CD4-positive, alpha-beta T cell treated with Interleukin-15 for 1 hour (primary cell): ENCODE results near the gene XPC.

ENCODE experiments used
- DNase-seq: peaks from one replicate; pipeline ENCODE4 v3.0.0-alpha.2; 2020

The XPC gene

GRCh38 chr3:14146381-14147065 is 31.9 kb downstream of the XPC start:
- DNase-seq: no peak

- no peak for DNase-seq
These were observed 32.6 kb downstream of the XPC start for GRCh38 chr3:14145670-14146380.

GRCh38 chr3:14145236-14145635 is 33.2 kb downstream of the XPC start:
- no peak for DNase-seq

- DNase-seq: peak; percentile 93
These were observed 33.9 kb downstream of the XPC start for GRCh38 chr3:14144423-14145075.

GRCh38 chr3:14143271-14144225 is 34.9 kb downstream of the XPC start:
- peak; percentile 33 for DNase-seq

GRCh38 chr3:14142567-14143270 is 35.7 kb downstream of the XPC start:
- peak; percentile 78 for DNase-seq

- DNase-seq: no peak
These were observed 36.6 kb downstream of the XPC start for GRCh38 chr3:14141602-14142341.

GRCh38 chr3:14141144-14141543 is 37.3 kb downstream of the XPC start:
- DNase-seq: no peak

- DNase-seq: no peak
These were observed 37.7 kb downstream of the XPC start for GRCh38 chr3:14140668-14141067.

- DNase-seq: no peak
These were observed 38.6 kb downstream of the XPC start for GRCh38 chr3:14139771-14140170.

GRCh38 chr3:14138878-14139655 is 39.3 kb downstream of the XPC start:
- no peak for DNase-seq

GRCh38 chr3:14138109-14138877 is 40.1 kb downstream of the XPC start:
- no peak for DNase-seq

GRCh38 chr3:14137445-14137844 is 41.0 kb downstream of the XPC start:
- no peak for DNase-seq

- no peak for DNase-seq
These were observed 41.4 kb downstream of the XPC start for GRCh38 chr3:14137004-14137403.

- DNase-seq: no peak
These were observed 42.8 kb downstream of the XPC start for GRCh38 chr3:14135581-14135980.

GRCh38 chr3:14134291-14134690 is 44.1 kb downstream of the XPC start:
- DNase-seq: no peak

GRCh38 chr3:14133876-14134275 is 44.5 kb downstream of the XPC start:
- no peak for DNase-seq

- DNase-seq: no peak
These were observed 45.1 kb downstream of the XPC start for GRCh38 chr3:14133188-14133800.

GRCh38 chr3:14132689-14133088 is 45.7 kb downstream of the XPC start:
- no peak for DNase-seq
